SK-N-SH (cell line): Measurements from ENCODE around the gene SAMD14.

Experiments used
- CHD2 ChIP-seq: fragments of 150-350 bp; IDR thresholded peaks from 2 replicates; pipeline ENCODE4 v1.6.1; 2018; ENCODE audit warnings: low read length; ENCODE audit not compliant: partially characterized antibody
- EP300 ChIP-seq, 2 experiments: IDR thresholded peaks; 2 replicates each; pipeline versions ENCODE4 v1.4.0 to v1.6.1; 2012; ENCODE audit warnings: borderline replicate concordance in 1 of 2, low read depth in 1 of 2, low read length in 1 of 2
- FOSL2 ChIP-seq: IDR thresholded peaks from 2 replicates; pipeline ENCODE4 v1.4.0; 2012; ENCODE audit warnings: low read depth, mild to moderate bottlenecking, moderate library complexity, borderline replicate concordance
- GABPA ChIP-seq: IDR thresholded peaks from 2 replicates; pipeline ENCODE4 v1.4.0; 2012; ENCODE audit warnings: low read depth, mild to moderate bottlenecking
- MXI1 ChIP-seq: IDR thresholded peaks from 2 replicates; pipeline ENCODE4 v1.6.1; 2012; ENCODE audit warnings: mild to moderate bottlenecking, low read depth, low read length, improper control_type of control experiment
- RAD21 ChIP-seq: IDR thresholded peaks from 2 replicates; pipeline ENCODE4 v1.6.1; 2012; ENCODE audit warnings: mild to moderate bottlenecking, low read length
- REST ChIP-seq: IDR thresholded peaks from 2 replicates; pipeline ENCODE4 v1.6.1; 2012; ENCODE audit warnings: mild to moderate bottlenecking, low read depth, low read length, moderate library complexity
- RFX5 ChIP-seq: IDR thresholded peaks from 2 replicates; pipeline ENCODE4 v1.6.1; 2012; ENCODE audit warnings: mild to moderate bottlenecking, improper control_type of control experiment, low read length
- SIN3A ChIP-seq: IDR thresholded peaks from 2 replicates; pipeline ENCODE4 v1.6.1; 2012; ENCODE audit warnings: low read depth, mild to moderate bottlenecking, low read length, moderate library complexity, borderline replicate concordance
- TAF1 ChIP-seq: IDR thresholded peaks from 2 replicates; pipeline ENCODE4 v1.6.1; 2012; ENCODE audit warnings: low read depth, mild to moderate bottlenecking, low read length, moderate library complexity, borderline replicate concordance
- YY1 ChIP-seq: IDR thresholded peaks from 2 replicates; pipeline ENCODE4 v1.4.0; 2012; ENCODE audit warnings: low read depth, mild to moderate bottlenecking
- TF ChIP-seq, protein P1 (sequence below): fragments of 200-600 bp; sonication (generic); IDR thresholded peaks from 2 replicates; pipeline ENCODE4 v1.6.1; 2017; ENCODE audit warnings: antibody characterized with exemption, mild to moderate bottlenecking, moderate library complexity
- TF ChIP-seq, protein P2 (sequence below): IDR thresholded peaks from 2 replicates; pipeline ENCODE4 v1.4.0; 2012; ENCODE audit warnings: low read depth, borderline replicate concordance
- TF ChIP-seq, protein P3 (sequence below): fragments of 150-350 bp; IDR thresholded peaks from 2 replicates; pipeline ENCODE4 v1.6.1; 2016; ENCODE audit warnings: mild to moderate bottlenecking, low read depth, low read length

DNA sequence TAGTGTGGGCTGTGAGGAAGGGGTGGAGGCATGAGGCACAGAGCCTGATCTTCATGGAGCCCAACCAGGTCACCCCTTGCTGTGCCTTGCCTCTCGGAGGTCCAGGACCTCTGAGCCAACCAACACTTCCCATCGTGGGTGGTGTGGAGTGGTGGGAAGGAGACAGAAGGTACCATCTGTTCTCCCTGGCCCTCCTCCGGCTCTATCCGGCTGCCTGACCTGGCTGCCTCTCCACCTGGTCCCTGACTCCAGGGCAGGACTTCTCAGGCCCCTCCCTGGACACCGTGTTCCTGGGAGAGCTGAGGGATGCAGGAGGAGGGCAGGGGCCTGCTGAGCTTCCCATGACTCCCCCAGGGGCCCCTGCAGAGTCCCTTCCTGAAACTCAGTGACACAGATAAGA, 31.0 kb downstream of the SAMD14 start:
- TF ChIP-seq RFX5 (no peak), CHD2 (no peak), RAD21 (no peak), FOSL2 (no peak), MXI1 (no peak), GABPA (no peak), SIN3A (no peak), EP300 (IDR thresholded peaks at IDR 0.05; ENCODE audit: borderline replicate concordance in 1 of 2, low read depth in 1 of 2, low read length in 1 of 2) (no peak), TAF1 (no peak), REST (no peak), YY1 (no peak)
- TF ChIP-seq, protein P1, sequence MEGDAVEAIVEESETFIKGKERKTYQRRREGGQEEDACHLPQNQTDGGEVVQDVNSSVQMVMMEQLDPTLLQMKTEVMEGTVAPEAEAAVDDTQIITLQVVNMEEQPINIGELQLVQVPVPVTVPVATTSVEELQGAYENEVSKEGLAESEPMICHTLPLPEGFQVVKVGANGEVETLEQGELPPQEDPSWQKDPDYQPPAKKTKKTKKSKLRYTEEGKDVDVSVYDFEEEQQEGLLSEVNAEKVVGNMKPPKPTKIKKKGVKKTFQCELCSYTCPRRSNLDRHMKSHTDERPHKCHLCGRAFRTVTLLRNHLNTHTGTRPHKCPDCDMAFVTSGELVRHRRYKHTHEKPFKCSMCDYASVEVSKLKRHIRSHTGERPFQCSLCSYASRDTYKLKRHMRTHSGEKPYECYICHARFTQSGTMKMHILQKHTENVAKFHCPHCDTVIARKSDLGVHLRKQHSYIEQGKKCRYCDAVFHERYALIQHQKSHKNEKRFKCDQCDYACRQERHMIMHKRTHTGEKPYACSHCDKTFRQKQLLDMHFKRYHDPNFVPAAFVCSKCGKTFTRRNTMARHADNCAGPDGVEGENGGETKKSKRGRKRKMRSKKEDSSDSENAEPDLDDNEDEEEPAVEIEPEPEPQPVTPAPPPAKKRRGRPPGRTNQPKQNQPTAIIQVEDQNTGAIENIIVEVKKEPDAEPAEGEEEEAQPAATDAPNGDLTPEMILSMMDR: no peak
- TF ChIP-seq, protein P2, sequence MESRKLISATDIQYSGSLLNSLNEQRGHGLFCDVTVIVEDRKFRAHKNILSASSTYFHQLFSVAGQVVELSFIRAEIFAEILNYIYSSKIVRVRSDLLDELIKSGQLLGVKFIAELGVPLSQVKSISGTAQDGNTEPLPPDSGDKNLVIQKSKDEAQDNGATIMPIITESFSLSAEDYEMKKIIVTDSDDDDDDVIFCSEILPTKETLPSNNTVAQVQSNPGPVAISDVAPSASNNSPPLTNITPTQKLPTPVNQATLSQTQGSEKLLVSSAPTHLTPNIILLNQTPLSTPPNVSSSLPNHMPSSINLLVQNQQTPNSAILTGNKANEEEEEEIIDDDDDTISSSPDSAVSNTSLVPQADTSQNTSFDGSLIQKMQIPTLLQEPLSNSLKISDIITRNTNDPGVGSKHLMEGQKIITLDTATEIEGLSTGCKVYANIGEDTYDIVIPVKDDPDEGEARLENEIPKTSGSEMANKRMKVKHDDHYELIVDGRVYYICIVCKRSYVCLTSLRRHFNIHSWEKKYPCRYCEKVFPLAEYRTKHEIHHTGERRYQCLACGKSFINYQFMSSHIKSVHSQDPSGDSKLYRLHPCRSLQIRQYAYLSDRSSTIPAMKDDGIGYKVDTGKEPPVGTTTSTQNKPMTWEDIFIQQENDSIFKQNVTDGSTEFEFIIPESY: no peak
- TF ChIP-seq, protein P3, sequence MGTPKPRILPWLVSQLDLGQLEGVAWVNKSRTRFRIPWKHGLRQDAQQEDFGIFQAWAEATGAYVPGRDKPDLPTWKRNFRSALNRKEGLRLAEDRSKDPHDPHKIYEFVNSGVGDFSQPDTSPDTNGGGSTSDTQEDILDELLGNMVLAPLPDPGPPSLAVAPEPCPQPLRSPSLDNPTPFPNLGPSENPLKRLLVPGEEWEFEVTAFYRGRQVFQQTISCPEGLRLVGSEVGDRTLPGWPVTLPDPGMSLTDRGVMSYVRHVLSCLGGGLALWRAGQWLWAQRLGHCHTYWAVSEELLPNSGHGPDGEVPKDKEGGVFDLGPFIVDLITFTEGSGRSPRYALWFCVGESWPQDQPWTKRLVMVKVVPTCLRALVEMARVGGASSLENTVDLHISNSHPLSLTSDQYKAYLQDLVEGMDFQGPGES: no peak
